Measurements from ENCODE around the gene SACM1L.

DNA sequence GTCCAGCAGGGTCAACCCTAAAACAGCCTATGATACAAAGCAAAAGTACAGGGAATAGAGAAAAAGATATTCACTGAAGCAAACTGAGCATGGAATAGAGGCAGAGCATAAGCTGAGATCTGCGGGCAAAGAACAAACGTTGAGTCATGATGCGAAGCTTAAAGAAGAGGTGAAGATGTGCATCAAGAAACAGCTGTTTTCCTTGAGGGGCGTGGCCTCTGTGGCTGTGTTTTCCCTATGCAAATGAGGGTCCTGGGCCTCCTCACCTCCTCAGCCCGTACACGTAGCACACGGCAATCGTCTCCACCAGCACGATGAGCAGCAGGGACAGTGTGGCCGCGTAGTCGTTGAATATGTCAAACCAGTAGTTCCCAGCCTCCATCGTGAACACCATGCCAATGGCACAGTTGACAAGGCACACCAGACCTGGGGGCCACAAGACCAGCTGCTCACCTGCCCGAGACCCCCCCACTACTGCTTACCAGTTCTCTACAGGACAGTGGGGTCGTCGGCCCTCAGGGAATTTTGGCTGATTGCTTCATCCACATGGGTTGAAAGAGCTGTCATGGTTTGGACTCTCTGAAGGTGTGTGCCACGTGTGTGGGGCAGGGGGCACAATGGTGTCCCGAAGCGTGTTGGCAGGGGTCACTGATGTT lies 73.6 kb downstream of the SACM1L start:
- TF ChIP-seq CTCF (IDR thresholded peaks at IDR 0.05) (no peak), POLR2A (IDR thresholded peaks at IDR 0.05) (no peak)
